Effector memory CD4-positive, alpha-beta T cell (primary cell): Measurements from ENCODE around the gene PRRT1.

Experiments used
- DNase-seq, 3 donors: peaks; one replicate each; pipeline ENCODE4 v3.0.0-alpha.2; 2020
- H3K27ac ChIP-seq: 2 replicates; pipeline ENCODE4 v1.7.0; 2013; ENCODE audit warnings: mild to moderate bottlenecking, low read length, moderate library complexity; ENCODE audit not compliant: insufficient read depth, poor library complexity, severe bottlenecking
- H3K27me3 ChIP-seq: replicated peaks from 2 replicates; pipeline ENCODE4 v1.7.0; 2013; ENCODE audit warnings: mild to moderate bottlenecking, low read length; ENCODE audit not compliant: insufficient read depth, control insufficient read depth, poor library complexity, severe bottlenecking
- H3K36me3 ChIP-seq: 2 replicates; pipeline ENCODE4 v1.7.0; 2013; ENCODE audit warnings: mild to moderate bottlenecking, low read length, moderate library complexity; ENCODE audit not compliant: control insufficient read depth, insufficient read depth
- H3K4me1 ChIP-seq: 2 replicates; pipeline ENCODE4 v1.7.0; 2013; ENCODE audit warnings: low read length, mild to moderate bottlenecking; ENCODE audit not compliant: control insufficient read depth, insufficient read depth, poor library complexity, severe bottlenecking
- H3K4me3 ChIP-seq: 2 replicates; pipeline ENCODE4 v1.7.0; 2013; ENCODE audit warnings: low read length, low read depth, mild to moderate bottlenecking; ENCODE audit not compliant: insufficient read depth, poor library complexity, severe bottlenecking
- H3K9me3 ChIP-seq: 2 replicates; pipeline ENCODE4 v1.7.0; 2013; ENCODE audit warnings: mild to moderate bottlenecking, low read length, moderate library complexity; ENCODE audit not compliant: control insufficient read depth

The PRRT1 gene

DNA sequence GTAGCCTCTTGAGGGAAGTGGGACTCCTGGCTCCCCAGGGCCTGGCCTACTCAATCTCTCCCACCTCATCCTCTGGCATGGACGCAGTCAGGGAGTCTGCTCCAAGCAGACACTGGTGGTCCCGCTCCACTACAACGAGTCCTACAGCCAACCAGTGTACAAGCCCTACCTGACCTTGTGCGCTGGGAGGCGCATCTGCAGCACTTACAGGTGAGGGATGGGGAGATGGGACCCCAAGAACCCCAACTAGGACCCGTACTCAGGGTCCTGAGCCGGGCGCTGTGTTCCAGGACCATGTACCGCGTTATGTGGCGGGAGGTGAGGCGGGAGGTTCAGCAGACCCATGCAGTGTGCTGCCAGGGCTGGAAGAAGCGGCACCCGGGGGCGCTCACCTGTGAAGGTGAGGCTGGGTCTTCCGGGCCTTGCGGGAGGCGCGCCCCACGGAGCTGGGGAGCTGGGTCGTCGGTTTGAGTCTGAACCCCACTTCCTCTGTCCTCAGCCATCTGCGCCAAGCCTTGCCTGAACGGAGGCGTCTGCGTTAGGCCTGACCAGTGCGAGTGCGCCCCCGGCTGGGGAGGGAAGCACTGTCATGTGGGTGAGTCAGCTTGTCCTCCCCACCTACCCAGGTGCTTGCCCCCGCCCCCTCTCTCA is 14.8 kb upstream of the PRRT1 start:
- Histone ChIP-seq H3K4me1 (peaks cover 3% of the 10 kb centered on the region), H3K4me3 (no peak overlapping the region), H3K27ac (no peak overlapping the region), H3K27me3 (no peaks in the 10 kb centered on the region), H3K9me3 (no peaks in the 10 kb centered on the region), H3K36me3 (peaks cover 23% of the 10 kb centered on the region)
- DNase-seq = no peak

DNA sequence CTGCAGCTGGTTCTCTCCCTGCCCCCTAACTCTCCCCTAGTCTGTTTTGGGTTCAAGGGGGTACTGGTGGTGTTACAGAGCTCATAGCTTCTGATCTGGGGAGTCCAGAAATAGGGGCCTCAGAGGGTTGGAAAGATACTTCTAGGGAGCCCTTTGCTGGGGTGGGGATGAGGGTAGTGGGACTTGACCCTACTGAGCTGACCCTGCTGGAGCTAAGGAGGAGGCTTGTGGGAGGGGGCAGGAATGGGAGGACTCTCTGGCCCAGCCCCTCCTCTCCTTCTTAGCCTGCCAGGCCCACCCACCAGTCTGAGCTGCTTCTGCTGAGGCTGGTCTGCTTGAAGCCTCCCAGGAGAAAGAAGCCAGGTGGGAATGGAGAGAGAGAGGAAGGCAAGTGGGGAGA is 12.6 kb upstream of the PRRT1 start, which contains the start of gene EGFL8:
TSS of gene EGFL8 (plus strand) at position 301 of the 400 bp plus-strand sequence. CDS start 1,571 bp downstream, outside the sequence.
- Histone ChIP-seq H3K27ac (no peak within 1 kb of the TSS), H3K4me3 (no peak within 1 kb of the TSS), H3K4me1 (no peaks in the 10 kb centered on the region), H3K36me3 (peaks cover 10% of the 10 kb centered on the region), H3K9me3 (no peaks in the 10 kb centered on the region), H3K27me3 (no peaks in the 10 kb centered on the region)
- DNase-seq = no peak

DNA sequence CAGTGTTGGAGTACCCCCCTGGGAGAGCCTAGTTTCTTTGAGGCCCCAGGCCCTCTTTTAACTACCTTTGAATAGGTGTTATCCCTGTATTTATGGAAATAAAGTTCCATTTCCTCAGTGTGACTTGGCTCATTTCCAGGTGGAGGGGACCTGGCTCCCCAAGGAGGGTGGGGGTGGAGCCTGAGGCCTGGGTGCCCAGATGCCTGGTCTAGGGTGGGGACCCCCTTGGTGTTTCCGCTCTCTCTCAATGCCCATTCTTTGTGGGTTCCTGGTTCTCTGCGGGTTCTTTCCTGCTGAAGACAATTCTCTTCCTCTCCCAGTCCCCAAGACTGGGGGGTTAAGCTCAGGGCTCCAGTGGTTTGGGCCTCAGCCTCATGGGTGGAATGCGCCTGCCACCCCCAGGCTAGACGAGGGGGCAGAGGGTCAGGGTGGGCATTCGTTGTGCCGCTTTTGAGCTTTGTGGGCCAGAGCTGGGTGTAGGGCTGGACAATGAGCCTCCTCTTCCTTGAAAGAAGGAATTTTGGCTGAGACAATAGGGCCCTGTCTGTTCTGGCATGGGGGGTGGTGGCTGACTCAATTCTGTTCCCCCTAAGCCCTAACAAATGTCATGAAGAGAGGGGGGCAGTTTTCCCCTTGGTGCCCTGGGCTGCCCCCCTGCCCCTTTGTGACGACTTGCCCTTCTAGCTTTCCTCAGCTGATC is 12.0 kb upstream of the PRRT1 start:
- H3K27me3 ChIP-seq = no peaks in the 10 kb centered on the region
- no peak overlapping the region for H3K4me3 ChIP-seq
- no peaks in the 10 kb centered on the region for H3K4me1 ChIP-seq
- no peak for DNase-seq
- H3K27ac ChIP-seq = no peak overlapping the region
- no peaks in the 10 kb centered on the region for H3K9me3 ChIP-seq
- H3K36me3 ChIP-seq = peaks cover 4% of the 10 kb centered on the region

DNA sequence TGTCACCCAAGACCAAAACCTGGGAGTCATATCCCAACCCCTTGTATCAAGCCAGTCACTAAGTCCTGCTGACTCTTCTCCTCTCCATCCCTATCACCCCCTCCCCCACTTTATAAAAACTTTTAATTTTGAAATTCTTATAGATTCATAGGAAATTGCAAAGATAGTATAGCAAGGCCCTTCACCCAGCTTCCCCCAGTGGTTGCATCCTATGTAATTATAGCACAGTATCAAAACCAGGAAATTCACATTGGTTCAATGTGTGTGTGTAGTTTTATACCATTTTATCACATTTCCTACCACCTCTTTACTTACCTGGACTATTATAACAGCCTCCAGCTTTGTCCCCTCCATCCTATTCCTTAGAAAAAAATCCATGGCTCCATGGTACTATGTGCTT is 6.3 kb upstream of the PRRT1 start:
- Histone ChIP-seq H3K4me1 (peaks cover 14% of the 10 kb centered on the region), H3K27ac (no peak overlapping the region), H3K27me3 (no peaks in the 10 kb centered on the region), H3K9me3 (no peaks in the 10 kb centered on the region), H3K4me3 (no peak overlapping the region), H3K36me3 (no peaks in the 10 kb centered on the region)
- DNase-seq = no peak

DNA sequence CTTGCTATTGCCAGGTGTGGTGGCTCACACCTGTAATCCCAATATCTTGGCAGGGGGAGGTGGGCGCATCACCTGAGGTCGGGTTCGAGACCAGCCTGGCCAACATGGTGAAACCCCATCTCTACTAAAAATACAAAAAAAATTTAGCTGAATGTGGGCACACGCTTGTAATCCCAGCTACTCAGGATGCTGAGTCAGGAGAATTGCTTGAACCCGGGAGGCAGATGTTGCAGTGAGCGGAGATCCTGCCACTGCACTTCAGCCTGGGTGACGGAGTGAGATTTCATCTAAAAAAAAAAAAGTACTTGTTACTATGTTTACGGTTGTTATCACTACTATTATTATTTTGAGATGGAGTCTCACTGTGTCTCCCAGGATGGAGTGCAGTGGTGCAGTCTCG is 5.2 kb upstream of the PRRT1 start:
- H3K27ac ChIP-seq = no peak overlapping the region
- H3K36me3 ChIP-seq = no peaks in the 10 kb centered on the region
- H3K9me3 ChIP-seq = no peaks in the 10 kb centered on the region
- no peak for DNase-seq
- H3K4me3 ChIP-seq = no peak overlapping the region
- H3K27me3 ChIP-seq = no peaks in the 10 kb centered on the region
- peaks cover 14% of the 10 kb centered on the region for H3K4me1 ChIP-seq

DNA sequence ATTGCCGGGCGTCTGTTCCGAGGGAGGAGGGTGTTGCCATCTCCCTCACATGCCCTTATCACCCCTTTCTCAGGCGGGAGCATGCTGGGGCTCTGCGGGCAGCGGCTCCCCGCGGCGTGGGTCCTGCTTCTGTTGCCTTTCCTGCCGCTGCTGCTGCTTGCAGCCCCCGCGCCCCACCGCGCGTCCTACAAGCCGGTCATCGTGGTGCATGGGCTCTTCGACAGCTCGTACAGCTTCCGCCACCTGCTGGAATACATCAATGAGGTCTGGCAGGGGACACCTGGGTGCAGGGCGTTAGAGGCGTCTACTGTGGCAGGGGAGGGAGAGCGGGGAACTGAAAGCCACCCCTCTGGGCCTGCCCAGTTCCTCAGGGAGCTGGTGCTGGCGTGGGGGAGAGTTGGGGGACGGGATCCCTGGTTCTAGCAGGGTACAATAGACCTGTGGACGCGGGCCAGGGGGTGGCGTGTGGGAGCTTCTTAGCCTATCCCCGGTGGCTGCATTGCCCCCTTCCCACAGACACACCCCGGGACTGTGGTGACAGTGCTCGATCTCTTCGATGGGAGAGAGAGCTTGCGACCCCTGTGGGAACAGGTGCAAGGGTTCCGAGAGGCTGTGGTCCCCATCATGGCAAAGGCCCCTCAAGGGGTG is 2.9 kb upstream of the PRRT1 start:
- Histone ChIP-seq H3K27ac (peak overlapping the region; percentile 61), H3K4me3 (peak overlapping the region; percentile 67), H3K27me3 (no peaks in the 10 kb centered on the region), H3K36me3 (no peaks in the 10 kb centered on the region), H3K4me1 (peaks cover 14% of the 10 kb centered on the region), H3K9me3 (no peaks in the 10 kb centered on the region)
- peak; percentile 35 to 45 (median 41) for DNase-seq

DNA sequence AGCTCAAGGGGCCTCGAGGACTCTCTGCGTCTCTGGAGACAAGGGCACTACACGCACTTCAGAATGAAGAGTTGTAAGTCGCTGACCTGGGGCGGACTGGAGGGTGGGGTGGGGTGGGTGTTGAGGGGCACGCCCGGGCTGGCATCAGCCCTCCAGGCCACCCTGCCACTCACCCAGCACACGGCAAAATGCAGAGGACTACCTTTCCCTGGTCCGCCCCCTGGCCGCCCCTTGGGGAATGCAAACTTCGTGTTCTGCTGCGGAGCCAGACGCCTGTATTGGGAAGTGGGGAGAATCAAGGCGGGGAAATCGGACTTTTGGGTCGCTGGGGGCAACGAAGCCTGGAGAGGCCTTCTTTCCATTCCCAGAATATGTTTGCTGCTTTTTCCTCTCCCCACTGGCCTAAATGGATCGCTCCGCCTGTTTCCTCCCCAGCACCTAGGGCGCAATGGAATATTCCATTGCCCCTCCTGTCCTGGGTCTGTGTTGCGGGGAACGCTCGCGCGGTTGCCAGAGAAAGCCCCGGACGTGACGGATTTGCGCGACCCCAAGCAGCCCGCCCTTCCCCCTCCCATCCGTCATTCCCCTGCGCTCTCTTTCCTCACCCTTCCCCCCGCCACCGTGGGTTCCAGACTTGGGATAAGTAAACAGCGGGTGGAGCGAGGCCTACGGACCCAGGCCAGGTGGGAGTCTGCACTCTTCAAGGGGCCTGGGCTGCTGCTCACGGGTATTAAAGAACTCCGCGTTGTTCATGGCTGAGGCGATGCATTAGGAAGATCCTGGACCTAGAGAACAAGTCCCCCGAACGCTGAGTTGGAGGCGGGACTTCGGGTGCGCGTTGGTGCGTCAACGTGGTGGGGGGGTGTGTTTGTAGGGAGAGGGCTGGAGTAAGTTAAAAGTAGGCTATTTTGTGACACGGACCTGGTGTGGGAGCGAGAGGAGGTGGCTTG is 2.1 kb upstream of the PRRT1 start, which contains the start of gene PPT2:
TSS of gene PPT2 (plus strand) at position 578 of the 950 bp plus-strand sequence. CDS start 454 bp downstream, outside the sequence.
- H3K4me1 ChIP-seq = peaks cover 19% of the 10 kb centered on the region
- peaks cover 7% of the 10 kb centered on the region for H3K27me3 ChIP-seq
- peak within 1 kb of the TSS; percentile 67 for H3K4me3 ChIP-seq
- no peaks in the 10 kb centered on the region for H3K9me3 ChIP-seq
- no peaks in the 10 kb centered on the region for H3K36me3 ChIP-seq
- peak; percentile 36 to 49 (median 44) for DNase-seq
- peak within 1 kb of the TSS; percentile 61 for H3K27ac ChIP-seq

DNA sequence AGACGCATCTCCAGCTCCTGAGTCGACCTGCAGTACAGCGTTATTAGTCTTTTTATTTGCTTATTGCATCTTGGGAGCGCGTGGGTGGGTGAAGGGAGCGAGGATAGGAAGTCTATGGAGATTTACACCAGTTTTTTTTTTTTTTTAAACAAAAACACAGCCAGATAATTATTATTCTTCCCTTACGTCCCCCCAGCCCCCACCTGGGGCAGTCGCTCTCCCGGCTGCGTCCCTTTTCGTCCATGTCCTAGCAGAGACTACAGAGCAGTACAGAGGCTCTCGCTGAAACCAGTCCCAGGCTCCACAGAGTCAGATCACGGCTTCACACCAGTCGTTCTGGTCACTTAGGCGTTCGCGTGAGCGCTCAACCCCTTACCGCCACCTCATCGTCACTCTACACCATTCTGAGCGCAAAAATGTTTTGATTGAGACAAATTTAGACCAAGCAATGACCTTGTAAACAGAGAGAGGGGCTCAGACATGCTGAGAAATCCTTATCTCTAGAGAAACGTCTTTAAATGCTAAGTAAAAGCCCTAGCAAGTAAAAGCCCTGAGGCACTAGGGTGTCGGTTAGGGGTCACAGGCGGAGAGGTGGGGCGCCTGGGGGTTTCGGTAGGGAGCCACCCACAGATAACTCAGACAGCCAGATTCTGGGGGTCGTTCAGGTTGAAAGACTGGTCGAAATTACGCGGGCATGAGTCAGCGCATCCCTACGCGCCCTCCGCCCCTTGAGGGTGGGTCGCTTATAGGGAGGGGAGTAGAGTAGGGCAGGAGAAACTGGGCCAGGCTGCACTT is 1.2 kb upstream of the PRRT1 start:
- Histone ChIP-seq H3K4me3 (no peak overlapping the region), H3K27ac (no peak overlapping the region), H3K9me3 (no peaks in the 10 kb centered on the region), H3K36me3 (no peaks in the 10 kb centered on the region), H3K27me3 (peaks cover 11% of the 10 kb centered on the region), H3K4me1 (peaks cover 21% of the 10 kb centered on the region)
- no peak for DNase-seq
